Keratinocyte (primary cell): ENCODE measurements around the gene GATA5.

Source experiments
- EZH2 ChIP-seq: IDR thresholded peaks from one replicate; pipeline ENCODE4 v1.6.1; 2012; ENCODE audit warnings: inconsistent platforms, mild to moderate bottlenecking, low read length, moderate library complexity
- TF ChIP-seq, protein P1 (sequence below), 3 experiments: IDR thresholded peaks in 1 of 3; conservative IDR thresholded peaks in 1 of 3; optimal IDR thresholded peaks in 1 of 3; 2 replicates in 2 of 3; 3 replicates in 1 of 3; pipeline versions ENCODE3 to v1.5.1; 2011; ENCODE audit warnings: low read length in 3 of 3, mild to moderate bottlenecking in 3 of 3, moderate library complexity in 2 of 3, control low read depth in 1 of 3, inconsistent platforms in 1 of 3; ENCODE audit not compliant: insufficient read depth in 2 of 3; ENCODE audit errors: extremely low read depth in 1 of 3

GRCh38 chr20:62479656-62480055 lies 3.9 kb upstream of the GATA5 start:
- TF ChIP-seq, protein P1, sequence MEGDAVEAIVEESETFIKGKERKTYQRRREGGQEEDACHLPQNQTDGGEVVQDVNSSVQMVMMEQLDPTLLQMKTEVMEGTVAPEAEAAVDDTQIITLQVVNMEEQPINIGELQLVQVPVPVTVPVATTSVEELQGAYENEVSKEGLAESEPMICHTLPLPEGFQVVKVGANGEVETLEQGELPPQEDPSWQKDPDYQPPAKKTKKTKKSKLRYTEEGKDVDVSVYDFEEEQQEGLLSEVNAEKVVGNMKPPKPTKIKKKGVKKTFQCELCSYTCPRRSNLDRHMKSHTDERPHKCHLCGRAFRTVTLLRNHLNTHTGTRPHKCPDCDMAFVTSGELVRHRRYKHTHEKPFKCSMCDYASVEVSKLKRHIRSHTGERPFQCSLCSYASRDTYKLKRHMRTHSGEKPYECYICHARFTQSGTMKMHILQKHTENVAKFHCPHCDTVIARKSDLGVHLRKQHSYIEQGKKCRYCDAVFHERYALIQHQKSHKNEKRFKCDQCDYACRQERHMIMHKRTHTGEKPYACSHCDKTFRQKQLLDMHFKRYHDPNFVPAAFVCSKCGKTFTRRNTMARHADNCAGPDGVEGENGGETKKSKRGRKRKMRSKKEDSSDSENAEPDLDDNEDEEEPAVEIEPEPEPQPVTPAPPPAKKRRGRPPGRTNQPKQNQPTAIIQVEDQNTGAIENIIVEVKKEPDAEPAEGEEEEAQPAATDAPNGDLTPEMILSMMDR (optimal IDR thresholded peaks at IDR 0.05 in 1 of 3, IDR thresholded peaks at IDR 0.05 in 1 of 3, conservative IDR thresholded peaks at IDR 0.05 in 1 of 3; ENCODE audit: extremely low read depth in 1 of 3, insufficient read depth in 2 of 3, low read length in 3 of 3): no peak
- TF ChIP-seq EZH2: no peak
